Osteocyte (in vitro differentiated cells): ENCODE measurements around the gene RREB1. TPM values are rescaled to one million over a fixed set of nuclear protein-coding genes. Genes with fewer than 3 reads are reported as not detected.

Experiments used
- DNase-seq: peaks from one replicate; pipeline ENCODE4 v3.0.0; 2021; ENCODE audit warnings: mixed read lengths; ENCODE audit not compliant: unreplicated experiment; ENCODE audit errors: extremely low spot score
- H3K27ac Mint-ChIP-seq: one replicate; pipeline ENCODE4 v1.8.0; 2021; ENCODE audit warnings: mild to moderate bottlenecking, mixed read lengths; ENCODE audit not compliant: unreplicated experiment
- H3K27me3 Mint-ChIP-seq: one replicate; pipeline ENCODE4 v1.8.0; 2021; ENCODE audit warnings: mixed read lengths; ENCODE audit not compliant: unreplicated experiment
- H3K36me3 Mint-ChIP-seq: one replicate; pipeline ENCODE4 v1.8.0; 2021; ENCODE audit warnings: mixed read lengths; ENCODE audit not compliant: unreplicated experiment
- H3K4me1 Mint-ChIP-seq: one replicate; pipeline ENCODE4 v1.8.0; 2021; ENCODE audit warnings: mixed read lengths; ENCODE audit not compliant: unreplicated experiment
- H3K4me3 Mint-ChIP-seq: one replicate; pipeline ENCODE4 v1.8.0; 2021; ENCODE audit warnings: mild to moderate bottlenecking, moderate library complexity, mixed read lengths; ENCODE audit not compliant: unreplicated experiment
- H3K9me3 Mint-ChIP-seq: one replicate; pipeline ENCODE4 v1.8.0; 2021; ENCODE audit warnings: mixed read lengths; ENCODE audit not compliant: unreplicated experiment
- CTCF ChIP-seq: fragments of 200-600 bp; sonication (generic); IDR thresholded peaks from 2 replicates; pipeline ENCODE4 v1.5.0; 2021; ENCODE audit warnings: antibody characterized with exemption, mild to moderate bottlenecking, moderate library complexity
- total RNA-seq: library from RNA; stranded (reverse); gene quantifications from 2 replicates; pipeline ENCODE4 v1.2.1, GENCODE V29; 2021

RREB1 gene
- total RNA-seq, 1 donor from 2014 or later = 29.9 TPM

GRCh38 chr6:7216941-7217621 is 109.3 kb downstream of the RREB1 start:
- Mint-ChIP-seq H3K36me3 (peaks cover 41% of the 10 kb centered on the region), H3K4me3 (no peak overlapping the region), H3K27ac (no peak overlapping the region), H3K9me3 (no peaks in the 10 kb centered on the region), H3K27me3 (no peaks in the 10 kb centered on the region), H3K4me1 (peaks cover 23% of the 10 kb centered on the region)
- no peak for TF ChIP-seq CTCF
- DNase-seq = no peak

- Mint-ChIP-seq H3K4me1 (peaks cover 23% of the 10 kb centered on the region), H3K36me3 (peaks cover 35% of the 10 kb centered on the region), H3K27ac (no peak overlapping the region), H3K27me3 (no peaks in the 10 kb centered on the region), H3K9me3 (no peaks in the 10 kb centered on the region), H3K4me3 (no peak overlapping the region)
- no peak for TF ChIP-seq CTCF
- no peak for DNase-seq
Observed at GRCh38 chr6:7218406-7218988, 110.7 kb downstream of the RREB1 start.

GRCh38 chr6:7219310-7219709 is 111.5 kb downstream of the RREB1 start:
- Mint-ChIP-seq H3K4me3 (no peak overlapping the region), H3K27me3 (no peaks in the 10 kb centered on the region), H3K9me3 (no peaks in the 10 kb centered on the region), H3K27ac (no peak overlapping the region), H3K36me3 (peaks cover 33% of the 10 kb centered on the region), H3K4me1 (peaks cover 23% of the 10 kb centered on the region)
- DNase-seq = no peak
- TF ChIP-seq CTCF = no peak

GRCh38 chr6:7222197-7222596 is 114.4 kb downstream of the RREB1 start:
- no peak overlapping the region for H3K27ac Mint-ChIP-seq
- H3K4me3 Mint-ChIP-seq = no peak overlapping the region
- DNase-seq = no peak
- no peak for TF ChIP-seq CTCF
- H3K27me3 Mint-ChIP-seq = no peaks in the 10 kb centered on the region
- H3K36me3 Mint-ChIP-seq = peaks cover 20% of the 10 kb centered on the region
- no peaks in the 10 kb centered on the region for H3K9me3 Mint-ChIP-seq
- H3K4me1 Mint-ChIP-seq = peaks cover 14% of the 10 kb centered on the region

GRCh38 chr6:7224731-7225130 is 117.0 kb downstream of the RREB1 start:
- Mint-ChIP-seq H3K27me3 (no peaks in the 10 kb centered on the region), H3K4me3 (no peak overlapping the region), H3K27ac (no peak overlapping the region), H3K9me3 (no peaks in the 10 kb centered on the region), H3K4me1 (peaks cover under 1% of the 10 kb centered on the region), H3K36me3 (peaks cover 30% of the 10 kb centered on the region)
- no peak for DNase-seq
- TF ChIP-seq CTCF = no peak
